Hepatic stellate cell (primary cell): Measurements from ENCODE around the gene AGER.

Experiments used
- DNase-seq: peaks from one replicate; pipeline ENCODE4 v3.0.0; 2011; ENCODE audit warnings: low spot score

AGER gene

DNA sequence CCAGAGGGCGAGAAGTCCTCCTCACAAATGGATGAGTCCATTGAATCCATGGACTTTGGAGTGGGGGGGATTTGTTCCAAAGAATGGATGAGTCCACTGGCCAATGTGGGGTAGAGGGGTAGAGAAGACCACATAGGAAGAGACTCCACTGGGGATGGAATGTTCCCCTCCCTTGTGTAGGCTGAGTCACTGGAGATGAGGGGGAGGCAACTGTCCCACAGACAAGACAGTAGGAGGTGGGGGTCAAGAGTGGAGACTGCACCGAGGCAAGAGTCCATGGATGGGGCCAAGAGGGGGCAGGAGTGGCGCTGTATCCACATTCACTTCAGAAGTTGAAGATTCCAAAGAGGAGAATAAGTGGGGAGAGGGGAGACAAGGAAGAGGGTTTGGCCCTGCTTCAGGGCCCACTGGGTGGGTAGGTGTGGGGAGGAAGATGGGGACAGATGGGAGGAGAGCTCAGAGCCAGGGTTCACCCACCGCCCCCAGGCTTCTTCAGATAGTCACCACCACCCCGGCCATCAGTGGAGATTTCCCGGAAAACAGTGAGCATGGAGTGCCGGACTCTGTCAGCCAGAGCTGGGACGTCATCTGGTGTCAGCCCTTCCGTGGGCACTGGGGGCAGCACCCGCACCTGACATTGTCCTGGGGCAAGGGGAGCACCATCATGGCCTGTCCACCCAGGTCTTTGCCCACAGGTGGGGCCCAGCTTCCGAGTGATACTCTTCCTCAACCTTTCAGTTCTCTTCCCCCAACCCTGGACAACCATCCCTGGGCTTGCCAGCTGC, 15.1 kb downstream of the AGER start:
- DNase-seq, result no peak

DNA sequence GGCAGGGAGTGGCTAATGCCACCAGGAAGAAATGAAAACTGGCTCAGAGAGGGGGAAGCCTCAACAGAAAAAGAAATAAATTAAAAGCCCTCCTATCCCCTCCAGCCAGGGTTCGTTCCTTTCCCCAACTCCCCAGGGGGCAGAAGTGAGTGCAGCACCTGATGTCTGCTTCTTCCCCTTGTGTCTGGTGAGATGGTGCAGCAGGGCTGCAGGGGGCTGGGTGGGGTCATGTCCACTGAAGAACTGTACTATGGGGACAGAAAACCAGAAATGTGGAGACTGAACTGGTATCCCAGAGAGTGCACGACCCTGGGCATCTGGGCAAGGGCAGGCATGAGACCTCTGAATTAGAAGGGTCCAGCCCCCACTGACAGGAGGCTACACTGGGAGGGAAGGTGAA, 15.7 kb downstream of the AGER start:
- no peak for DNase-seq

- DNase-seq, result no peak
Measured at GRCh38 chr6:32167761-32168262, 16.2 kb downstream of the AGER start.

DNA sequence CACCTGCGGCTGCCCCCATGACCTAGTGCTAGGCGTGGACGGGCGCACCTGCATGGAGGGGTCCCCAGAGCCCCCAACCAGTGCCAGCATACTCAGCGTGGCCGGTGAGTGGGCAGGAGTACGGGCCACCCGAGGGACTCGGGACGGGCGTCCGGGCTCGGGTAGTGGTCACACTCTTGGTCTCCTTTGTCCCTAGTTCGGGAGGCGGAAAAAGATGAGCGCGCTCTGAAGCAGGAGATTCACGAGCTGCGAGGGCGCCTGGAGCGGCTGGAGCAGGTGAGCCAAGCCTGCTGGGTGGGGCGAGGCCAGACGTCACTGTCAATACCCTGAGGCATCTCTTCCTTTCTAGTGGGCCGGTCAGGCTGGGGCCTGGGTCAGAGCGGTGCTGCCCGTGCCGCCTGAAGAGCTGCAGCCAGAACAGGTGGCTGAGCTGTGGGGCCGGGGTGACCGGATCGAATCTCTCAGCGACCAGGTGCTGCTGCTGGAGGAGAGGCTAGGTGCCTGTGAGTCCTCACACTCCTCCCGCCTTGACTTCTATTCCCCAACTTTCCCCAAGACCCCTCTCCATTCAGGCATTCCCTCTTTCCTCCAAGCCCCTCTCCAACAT, 16.8 kb downstream of the AGER start:
- no peak for DNase-seq

DNA sequence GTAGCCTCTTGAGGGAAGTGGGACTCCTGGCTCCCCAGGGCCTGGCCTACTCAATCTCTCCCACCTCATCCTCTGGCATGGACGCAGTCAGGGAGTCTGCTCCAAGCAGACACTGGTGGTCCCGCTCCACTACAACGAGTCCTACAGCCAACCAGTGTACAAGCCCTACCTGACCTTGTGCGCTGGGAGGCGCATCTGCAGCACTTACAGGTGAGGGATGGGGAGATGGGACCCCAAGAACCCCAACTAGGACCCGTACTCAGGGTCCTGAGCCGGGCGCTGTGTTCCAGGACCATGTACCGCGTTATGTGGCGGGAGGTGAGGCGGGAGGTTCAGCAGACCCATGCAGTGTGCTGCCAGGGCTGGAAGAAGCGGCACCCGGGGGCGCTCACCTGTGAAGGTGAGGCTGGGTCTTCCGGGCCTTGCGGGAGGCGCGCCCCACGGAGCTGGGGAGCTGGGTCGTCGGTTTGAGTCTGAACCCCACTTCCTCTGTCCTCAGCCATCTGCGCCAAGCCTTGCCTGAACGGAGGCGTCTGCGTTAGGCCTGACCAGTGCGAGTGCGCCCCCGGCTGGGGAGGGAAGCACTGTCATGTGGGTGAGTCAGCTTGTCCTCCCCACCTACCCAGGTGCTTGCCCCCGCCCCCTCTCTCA, 17.5 kb downstream of the AGER start:
- no peak for DNase-seq

- no peak for DNase-seq
Measured at GRCh38 chr6:32164295-32164694, 19.8 kb downstream of the AGER start, which contains the start of gene EGFL8. Gene EGFL8 (plus strand): TSS chr6:32164595. CDS start chr6:32166166, 1,571 bp downstream.

DNA sequence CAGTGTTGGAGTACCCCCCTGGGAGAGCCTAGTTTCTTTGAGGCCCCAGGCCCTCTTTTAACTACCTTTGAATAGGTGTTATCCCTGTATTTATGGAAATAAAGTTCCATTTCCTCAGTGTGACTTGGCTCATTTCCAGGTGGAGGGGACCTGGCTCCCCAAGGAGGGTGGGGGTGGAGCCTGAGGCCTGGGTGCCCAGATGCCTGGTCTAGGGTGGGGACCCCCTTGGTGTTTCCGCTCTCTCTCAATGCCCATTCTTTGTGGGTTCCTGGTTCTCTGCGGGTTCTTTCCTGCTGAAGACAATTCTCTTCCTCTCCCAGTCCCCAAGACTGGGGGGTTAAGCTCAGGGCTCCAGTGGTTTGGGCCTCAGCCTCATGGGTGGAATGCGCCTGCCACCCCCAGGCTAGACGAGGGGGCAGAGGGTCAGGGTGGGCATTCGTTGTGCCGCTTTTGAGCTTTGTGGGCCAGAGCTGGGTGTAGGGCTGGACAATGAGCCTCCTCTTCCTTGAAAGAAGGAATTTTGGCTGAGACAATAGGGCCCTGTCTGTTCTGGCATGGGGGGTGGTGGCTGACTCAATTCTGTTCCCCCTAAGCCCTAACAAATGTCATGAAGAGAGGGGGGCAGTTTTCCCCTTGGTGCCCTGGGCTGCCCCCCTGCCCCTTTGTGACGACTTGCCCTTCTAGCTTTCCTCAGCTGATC, 20.3 kb downstream of the AGER start:
- no peak for DNase-seq

- no peak for DNase-seq
Measured at GRCh38 chr6:32158052-32158451, 26.0 kb downstream of the AGER start.

DNA sequence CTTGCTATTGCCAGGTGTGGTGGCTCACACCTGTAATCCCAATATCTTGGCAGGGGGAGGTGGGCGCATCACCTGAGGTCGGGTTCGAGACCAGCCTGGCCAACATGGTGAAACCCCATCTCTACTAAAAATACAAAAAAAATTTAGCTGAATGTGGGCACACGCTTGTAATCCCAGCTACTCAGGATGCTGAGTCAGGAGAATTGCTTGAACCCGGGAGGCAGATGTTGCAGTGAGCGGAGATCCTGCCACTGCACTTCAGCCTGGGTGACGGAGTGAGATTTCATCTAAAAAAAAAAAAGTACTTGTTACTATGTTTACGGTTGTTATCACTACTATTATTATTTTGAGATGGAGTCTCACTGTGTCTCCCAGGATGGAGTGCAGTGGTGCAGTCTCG, 27.2 kb downstream of the AGER start:
- no peak for DNase-seq

GRCh38 chr6:32154514-32155161, 29.4 kb downstream of the AGER start:
- peak; percentile 72 for DNase-seq

- peak; percentile 91 for DNase-seq
Measured at GRCh38 chr6:32153564-32154513, 30.2 kb downstream of the AGER start, which contains the start of gene PPT2. Gene PPT2 (plus strand): TSS chr6:32154141. CDS start chr6:32154595, 454 bp downstream.

DNA sequence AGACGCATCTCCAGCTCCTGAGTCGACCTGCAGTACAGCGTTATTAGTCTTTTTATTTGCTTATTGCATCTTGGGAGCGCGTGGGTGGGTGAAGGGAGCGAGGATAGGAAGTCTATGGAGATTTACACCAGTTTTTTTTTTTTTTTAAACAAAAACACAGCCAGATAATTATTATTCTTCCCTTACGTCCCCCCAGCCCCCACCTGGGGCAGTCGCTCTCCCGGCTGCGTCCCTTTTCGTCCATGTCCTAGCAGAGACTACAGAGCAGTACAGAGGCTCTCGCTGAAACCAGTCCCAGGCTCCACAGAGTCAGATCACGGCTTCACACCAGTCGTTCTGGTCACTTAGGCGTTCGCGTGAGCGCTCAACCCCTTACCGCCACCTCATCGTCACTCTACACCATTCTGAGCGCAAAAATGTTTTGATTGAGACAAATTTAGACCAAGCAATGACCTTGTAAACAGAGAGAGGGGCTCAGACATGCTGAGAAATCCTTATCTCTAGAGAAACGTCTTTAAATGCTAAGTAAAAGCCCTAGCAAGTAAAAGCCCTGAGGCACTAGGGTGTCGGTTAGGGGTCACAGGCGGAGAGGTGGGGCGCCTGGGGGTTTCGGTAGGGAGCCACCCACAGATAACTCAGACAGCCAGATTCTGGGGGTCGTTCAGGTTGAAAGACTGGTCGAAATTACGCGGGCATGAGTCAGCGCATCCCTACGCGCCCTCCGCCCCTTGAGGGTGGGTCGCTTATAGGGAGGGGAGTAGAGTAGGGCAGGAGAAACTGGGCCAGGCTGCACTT, 31.1 kb downstream of the AGER start:
- DNase-seq, result peak; percentile 61

GRCh38 chr6:32151863-32152768, 31.9 kb downstream of the AGER start, which contains the start of gene PRRT1:
Gene PRRT1 (minus strand): TSS chr6:32151939. CDS start chr6:32151827, 112 bp downstream.
- DNase-seq, result no peak

DNA sequence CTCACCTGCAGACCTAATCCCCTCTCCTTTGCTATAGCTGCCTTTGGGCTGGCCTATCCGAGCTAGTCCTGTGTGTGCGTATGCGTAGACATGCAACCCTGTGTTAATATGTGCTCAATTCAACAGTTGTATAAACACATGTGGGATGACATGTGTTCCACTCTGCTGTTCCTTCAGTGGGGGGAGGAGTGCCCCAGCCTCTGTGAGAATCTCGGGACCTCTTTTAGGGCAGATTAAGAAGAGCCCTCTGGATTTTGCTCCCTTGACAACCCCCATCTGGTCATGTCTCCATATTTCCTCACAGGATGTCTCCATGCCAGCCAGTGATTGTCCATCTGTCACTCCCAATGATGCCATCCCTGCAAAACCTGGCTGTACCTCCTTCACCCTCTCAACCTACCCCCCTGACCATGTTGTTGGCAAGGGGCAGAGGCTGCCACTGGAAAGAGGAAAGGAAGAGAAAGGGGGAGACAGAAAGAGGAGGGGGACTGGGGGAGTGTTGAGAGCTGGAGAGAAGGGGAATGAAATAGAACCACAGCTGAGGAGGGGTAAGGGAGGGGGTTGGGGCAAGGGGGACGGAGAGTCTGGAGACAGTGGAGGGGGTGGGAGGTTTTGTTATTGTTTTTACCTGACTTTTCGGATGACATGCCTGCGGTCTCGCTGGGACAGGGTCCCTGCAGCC, 32.7 kb downstream of the AGER start:
- no peak for DNase-seq

DNA sequence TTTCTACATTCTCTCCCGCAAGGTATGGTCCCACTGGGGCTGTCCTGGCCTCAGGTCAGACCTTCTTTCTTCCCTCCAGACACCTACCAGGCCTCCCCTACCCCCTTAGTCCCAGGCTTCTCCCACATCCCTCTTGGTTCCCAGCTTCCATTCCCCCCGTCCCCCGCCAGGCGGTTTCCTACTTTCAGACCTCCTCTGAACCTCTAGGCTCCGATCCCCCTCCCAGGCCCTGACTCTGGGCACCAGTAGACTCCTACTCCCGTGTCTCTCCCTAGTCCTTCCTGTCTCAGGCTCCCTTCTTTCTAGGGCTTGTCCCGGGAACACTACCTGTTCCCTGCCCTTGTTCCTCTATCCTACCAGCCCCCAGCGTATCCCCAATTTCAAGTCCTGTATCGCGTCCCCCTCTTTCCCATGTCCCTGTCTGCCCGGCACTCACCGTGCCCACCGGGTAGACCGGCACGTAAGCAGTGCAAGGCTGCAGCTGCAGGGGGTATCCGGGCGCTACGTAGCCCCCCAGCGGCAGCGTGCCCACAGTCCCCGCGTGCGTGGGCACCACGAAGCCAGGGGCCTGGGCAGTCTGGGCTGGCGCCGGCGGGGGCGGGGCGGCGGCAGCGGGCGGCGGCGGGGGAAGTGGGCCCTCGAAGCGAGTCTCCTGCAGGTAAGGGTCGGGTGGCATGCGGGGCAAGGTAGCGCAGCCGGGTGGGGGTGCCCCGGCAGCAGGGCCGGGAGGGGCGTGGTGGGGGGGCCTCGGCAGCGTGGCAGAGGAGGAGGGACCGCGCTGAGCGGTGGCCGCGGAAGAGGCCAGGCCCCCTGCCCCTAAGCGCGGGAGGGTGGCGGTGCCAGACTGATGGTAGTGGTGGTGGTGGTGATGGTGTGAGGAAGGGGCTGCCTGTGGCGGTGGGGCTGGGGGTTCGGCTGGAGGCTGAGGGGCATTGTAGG, 33.9 kb downstream of the AGER start:
- DNase-seq, result no peak

DNA sequence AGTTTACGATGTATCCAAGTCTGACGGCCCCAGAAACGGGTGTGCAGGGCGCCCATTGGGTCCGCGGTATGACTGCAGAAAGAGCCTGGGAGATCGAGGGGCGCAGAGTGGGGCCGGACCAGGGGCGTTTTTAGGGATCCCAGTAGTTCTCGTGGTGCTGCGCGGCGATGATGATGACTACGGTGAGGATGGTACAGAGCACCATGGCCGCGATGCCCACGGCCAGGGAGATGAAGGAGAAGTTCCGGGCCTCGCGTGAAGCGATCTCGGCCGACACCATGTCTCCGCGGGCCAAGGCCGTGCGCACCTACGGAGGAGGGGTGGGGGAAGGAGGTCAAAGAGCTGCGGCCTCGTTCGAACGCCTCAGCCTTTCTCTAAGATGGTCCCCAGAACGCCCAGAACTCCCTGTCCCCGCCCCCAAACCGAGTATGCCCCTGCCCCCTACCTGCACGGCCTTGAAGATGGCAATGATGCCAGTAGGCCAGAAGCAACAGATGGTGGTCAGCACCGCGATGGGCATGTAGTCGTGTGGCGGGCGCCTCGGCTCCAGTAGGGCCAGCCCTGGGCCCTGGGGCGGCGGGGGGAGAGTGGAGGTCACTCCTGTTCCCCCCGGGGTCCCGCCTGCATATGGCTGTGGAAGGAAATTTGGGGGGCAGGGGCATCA, 34.8 kb downstream of the AGER start:
- DNase-seq, result no peak
